Parathyroid adenoma (tissue), 2 donors: ENCODE results near the gene ABTB2.
"Not testable (repeated sequence)": the region's sequence is repeated elsewhere in the genome, so short reads cannot be mapped to it uniquely, and the experiment has no call there.

Experiments used
- H2AFZ ChIP-seq: fragments of 300-600 bp; sonication (generic); one replicate; pipeline ENCODE4 v1.7.0; 2017; ENCODE audit warnings: antibody characterized with exemption, mild to moderate bottlenecking
- H3K27ac ChIP-seq: fragments of 300-600 bp; sonication (generic); one replicate; pipeline ENCODE4 v1.7.0; 2017
- H3K27me3 ChIP-seq: fragments of 300-600 bp; sonication (generic); one replicate; pipeline ENCODE4 v1.7.0; 2017; ENCODE audit warnings: low read length; ENCODE audit not compliant: control insufficient read depth, insufficient read depth
- H3K36me3 ChIP-seq: fragments of 300-600 bp; sonication (generic); one replicate; pipeline ENCODE4 v1.7.0; 2017; ENCODE audit warnings: low read length; ENCODE audit not compliant: control insufficient read depth, insufficient read depth
- H3K4me1 ChIP-seq: fragments of 300-600 bp; sonication (generic); one replicate; pipeline ENCODE4 v1.7.0; 2017; ENCODE audit warnings: control low read depth
- H3K4me2 ChIP-seq: fragments of 300-600 bp; sonication (generic); one replicate; pipeline ENCODE4 v1.7.0; 2017; ENCODE audit warnings: low read length
- H3K4me3 ChIP-seq: fragments of 300-600 bp; sonication (generic); one replicate; pipeline ENCODE4 v1.7.0; 2017; ENCODE audit warnings: low read depth, low read length
- H3K79me2 ChIP-seq: fragments of 300-600 bp; sonication (generic); one replicate; pipeline ENCODE4 v1.7.0; 2017; ENCODE audit warnings: control low read depth
- H3K9ac ChIP-seq: fragments of 300-600 bp; sonication (generic); one replicate; pipeline ENCODE4 v1.7.0; 2017; ENCODE audit warnings: mild to moderate bottlenecking
- H3K9me3 ChIP-seq: fragments of 300-600 bp; sonication (generic); one replicate; pipeline ENCODE4 v1.7.0; 2017; ENCODE audit warnings: low read length; ENCODE audit not compliant: control insufficient read depth
- TF ChIP-seq, protein P1 (sequence below): fragments of 300-600 bp; sonication (generic); IDR thresholded peaks from one replicate; pipeline ENCODE4 v1.7.0; 2017; ENCODE audit warnings: antibody characterized with exemption, mild to moderate bottlenecking
- donor health status: primary hyperparathyroidism.

ABTB2 gene

DNA sequence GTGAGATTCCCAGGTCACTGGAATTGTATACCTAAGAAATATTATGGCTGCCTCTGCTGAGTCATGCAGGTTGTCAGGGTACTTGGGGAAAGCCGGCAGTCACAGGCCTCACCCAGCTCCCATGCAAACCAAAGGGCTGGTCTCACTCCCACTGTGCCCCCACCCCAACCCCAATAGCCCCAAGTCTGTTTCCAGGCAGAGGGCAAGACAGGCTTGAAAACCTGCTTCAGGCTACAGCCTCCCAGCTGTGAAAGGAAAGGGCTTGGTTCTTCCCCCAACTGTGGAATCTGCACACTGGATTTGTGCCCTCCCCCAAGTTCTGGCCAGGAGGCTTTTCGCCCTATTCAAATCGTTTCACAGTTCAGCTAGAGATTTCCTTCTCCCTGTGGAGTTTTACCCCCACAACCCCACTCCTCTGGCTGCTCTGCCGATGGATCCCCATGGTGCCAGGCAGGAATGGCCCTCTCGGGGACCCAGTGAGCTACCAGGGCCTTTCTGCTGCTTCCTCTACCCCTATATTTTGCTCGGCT is 37.0 kb upstream of the ABTB2 start:
- H3K9me3 ChIP-seq: no peaks in the 10 kb centered on the region
- H3K27ac ChIP-seq: no peak overlapping the region
- H3K79me2 ChIP-seq: no peaks in the 10 kb centered on the region
- no peaks in the 10 kb centered on the region for H3K4me1 ChIP-seq
- no peak overlapping the region for H2AFZ ChIP-seq
- no peak overlapping the region for H3K4me3 ChIP-seq
- H3K27me3 ChIP-seq: no peaks in the 10 kb centered on the region
- no peaks in the 10 kb centered on the region for H3K36me3 ChIP-seq
- TF ChIP-seq, protein P1, sequence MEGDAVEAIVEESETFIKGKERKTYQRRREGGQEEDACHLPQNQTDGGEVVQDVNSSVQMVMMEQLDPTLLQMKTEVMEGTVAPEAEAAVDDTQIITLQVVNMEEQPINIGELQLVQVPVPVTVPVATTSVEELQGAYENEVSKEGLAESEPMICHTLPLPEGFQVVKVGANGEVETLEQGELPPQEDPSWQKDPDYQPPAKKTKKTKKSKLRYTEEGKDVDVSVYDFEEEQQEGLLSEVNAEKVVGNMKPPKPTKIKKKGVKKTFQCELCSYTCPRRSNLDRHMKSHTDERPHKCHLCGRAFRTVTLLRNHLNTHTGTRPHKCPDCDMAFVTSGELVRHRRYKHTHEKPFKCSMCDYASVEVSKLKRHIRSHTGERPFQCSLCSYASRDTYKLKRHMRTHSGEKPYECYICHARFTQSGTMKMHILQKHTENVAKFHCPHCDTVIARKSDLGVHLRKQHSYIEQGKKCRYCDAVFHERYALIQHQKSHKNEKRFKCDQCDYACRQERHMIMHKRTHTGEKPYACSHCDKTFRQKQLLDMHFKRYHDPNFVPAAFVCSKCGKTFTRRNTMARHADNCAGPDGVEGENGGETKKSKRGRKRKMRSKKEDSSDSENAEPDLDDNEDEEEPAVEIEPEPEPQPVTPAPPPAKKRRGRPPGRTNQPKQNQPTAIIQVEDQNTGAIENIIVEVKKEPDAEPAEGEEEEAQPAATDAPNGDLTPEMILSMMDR: no peak
- no peak overlapping the region for H3K4me2 ChIP-seq
- no peak overlapping the region for H3K9ac ChIP-seq

DNA sequence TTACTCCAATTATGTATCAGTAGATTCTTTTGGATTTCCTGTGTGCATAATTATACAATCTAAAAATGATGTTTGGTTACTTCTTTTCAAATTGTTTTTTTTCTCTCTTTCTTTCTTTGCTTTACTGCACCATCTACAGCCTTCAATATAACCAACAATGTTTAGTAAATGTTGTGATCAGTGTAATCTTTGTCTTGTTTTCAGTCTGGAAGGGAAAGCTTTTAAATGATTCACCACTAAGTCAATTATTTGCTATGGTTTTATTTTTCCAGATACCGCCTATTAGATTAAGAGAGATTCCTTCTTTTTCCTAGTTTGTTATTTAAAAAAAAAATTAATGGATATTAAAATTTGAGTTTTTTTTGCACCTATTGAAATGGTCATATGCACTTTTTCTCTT is 29.8 kb upstream of the ABTB2 start:
- Histone ChIP-seq H3K9me3 (no peaks in the 10 kb centered on the region), H3K4me3 (no peak overlapping the region), H3K27me3 (no peaks in the 10 kb centered on the region), H2AFZ (no peak overlapping the region), H3K4me2 (no peak overlapping the region), H3K27ac (no peak overlapping the region), H3K79me2 (no peaks in the 10 kb centered on the region), H3K36me3 (no peaks in the 10 kb centered on the region), H3K9ac (no peak overlapping the region), H3K4me1 (no peaks in the 10 kb centered on the region)
- TF ChIP-seq, protein P1: no peak

DNA sequence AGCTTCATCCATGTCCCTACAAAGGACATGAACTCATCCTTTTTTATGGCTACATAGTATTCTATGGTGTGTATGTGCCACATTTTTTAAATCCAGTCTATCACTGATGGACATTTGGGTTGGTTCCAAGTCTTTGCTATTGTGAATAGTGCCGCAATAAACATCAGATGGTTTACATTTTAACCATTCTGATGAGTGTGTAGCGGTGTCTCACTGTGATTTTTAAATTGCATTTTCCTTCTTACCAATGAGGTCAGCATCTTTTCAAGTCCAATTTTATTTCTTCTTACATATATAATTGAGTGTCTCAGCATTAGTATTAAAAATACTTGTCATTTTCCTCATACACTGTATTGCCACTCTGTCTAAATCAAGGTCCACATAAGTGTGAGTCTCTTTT is 28.5 kb upstream of the ABTB2 start:
- not testable (repeated sequence) for H3K4me3 ChIP-seq, H3K79me2 ChIP-seq

DNA sequence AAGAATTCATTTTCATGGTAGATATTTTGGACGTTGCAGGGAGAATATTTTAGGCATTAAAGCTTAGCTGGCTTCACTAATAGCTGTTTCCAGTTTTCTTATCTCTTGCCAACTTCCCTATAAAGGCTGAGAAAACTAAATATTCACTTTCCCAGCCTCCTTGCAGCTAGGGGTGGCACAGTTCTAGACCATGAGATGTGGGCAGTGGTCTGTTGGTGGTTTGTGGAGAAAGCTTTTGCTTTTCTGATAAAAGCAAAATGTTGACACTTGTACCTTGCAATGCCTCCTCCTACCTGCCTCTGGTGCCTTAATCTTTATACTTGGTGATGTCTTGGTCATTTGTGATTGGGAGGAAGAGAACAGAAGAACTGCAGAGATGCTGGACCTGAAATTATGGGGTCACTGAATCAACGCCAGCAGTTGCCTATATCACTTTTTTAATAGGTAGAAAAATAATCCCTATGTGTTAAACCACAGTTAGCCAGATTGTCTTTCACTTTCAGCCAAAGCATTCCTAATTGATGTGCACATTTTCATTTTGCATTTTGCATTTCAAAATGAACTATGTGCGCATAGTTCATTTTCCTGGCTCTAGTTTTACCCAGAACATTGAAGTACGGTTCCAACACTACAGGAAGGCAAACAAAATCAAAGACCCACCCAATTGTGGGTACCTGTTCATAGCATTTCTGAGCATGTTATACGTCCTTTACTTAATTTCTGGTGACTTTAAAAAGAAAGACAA is 24.9 kb upstream of the ABTB2 start:
- no peak overlapping the region for H3K4me3 ChIP-seq
- no peak overlapping the region for H3K4me2 ChIP-seq
- no peaks in the 10 kb centered on the region for H3K79me2 ChIP-seq
- H3K27me3 ChIP-seq: no peaks in the 10 kb centered on the region
- no peak overlapping the region for H3K9ac ChIP-seq
- H3K27ac ChIP-seq: no peak overlapping the region
- no peaks in the 10 kb centered on the region for H3K4me1 ChIP-seq
- H3K9me3 ChIP-seq: no peaks in the 10 kb centered on the region
- no peaks in the 10 kb centered on the region for H3K36me3 ChIP-seq
- TF ChIP-seq, protein P1: no peak
- H2AFZ ChIP-seq: no peak overlapping the region

More for the DNA sequence above, 28.5 kb upstream of the ABTB2 start:
- H3K27ac ChIP-seq, H3K9me3 ChIP-seq, H3K9ac ChIP-seq, H3K4me2 ChIP-seq, H2AFZ ChIP-seq, H3K4me1 ChIP-seq, H3K27me3 ChIP-seq, H3K36me3 ChIP-seq: not testable (repeated sequence)

DNA sequence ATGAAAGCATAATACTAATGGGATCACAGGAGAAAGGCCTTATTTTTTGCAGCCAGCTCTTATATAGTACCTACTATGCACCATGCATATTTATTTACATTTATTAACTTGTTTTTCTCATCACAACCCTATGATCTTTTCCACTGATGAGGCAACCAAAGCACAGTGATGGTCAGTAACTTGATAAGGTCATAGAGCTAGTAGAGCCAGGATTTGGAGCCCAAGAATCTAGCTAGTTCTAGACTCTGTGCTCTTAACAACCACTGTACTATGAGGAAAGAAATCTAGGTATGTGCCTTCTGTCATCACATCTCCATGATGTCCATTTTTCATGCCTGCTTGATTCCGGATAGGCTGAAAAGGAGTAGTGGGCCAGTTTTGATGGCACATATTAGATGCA is 24.0 kb upstream of the ABTB2 start:
- Histone ChIP-seq H3K36me3 (no peaks in the 10 kb centered on the region), H3K9ac (no peak overlapping the region), H3K4me3 (no peak overlapping the region), H3K4me2 (no peak overlapping the region), H3K79me2 (no peaks in the 10 kb centered on the region), H3K9me3 (no peaks in the 10 kb centered on the region), H3K27ac (no peak overlapping the region), H2AFZ (no peak overlapping the region), H3K27me3 (no peaks in the 10 kb centered on the region), H3K4me1 (no peaks in the 10 kb centered on the region)
- TF ChIP-seq, protein P1: no peak
